ENCODE data around the gene ASXL3. TPM values are rescaled to one million over a fixed set of nuclear protein-coding genes. Genes with fewer than 3 reads are reported as not detected.

The ASXL3 gene
- polyA plus RNA-seq, 1 donor (not counting 4 experiments of a cell fraction or from before 2014, with no cell fraction given), result not detected

DNA sequence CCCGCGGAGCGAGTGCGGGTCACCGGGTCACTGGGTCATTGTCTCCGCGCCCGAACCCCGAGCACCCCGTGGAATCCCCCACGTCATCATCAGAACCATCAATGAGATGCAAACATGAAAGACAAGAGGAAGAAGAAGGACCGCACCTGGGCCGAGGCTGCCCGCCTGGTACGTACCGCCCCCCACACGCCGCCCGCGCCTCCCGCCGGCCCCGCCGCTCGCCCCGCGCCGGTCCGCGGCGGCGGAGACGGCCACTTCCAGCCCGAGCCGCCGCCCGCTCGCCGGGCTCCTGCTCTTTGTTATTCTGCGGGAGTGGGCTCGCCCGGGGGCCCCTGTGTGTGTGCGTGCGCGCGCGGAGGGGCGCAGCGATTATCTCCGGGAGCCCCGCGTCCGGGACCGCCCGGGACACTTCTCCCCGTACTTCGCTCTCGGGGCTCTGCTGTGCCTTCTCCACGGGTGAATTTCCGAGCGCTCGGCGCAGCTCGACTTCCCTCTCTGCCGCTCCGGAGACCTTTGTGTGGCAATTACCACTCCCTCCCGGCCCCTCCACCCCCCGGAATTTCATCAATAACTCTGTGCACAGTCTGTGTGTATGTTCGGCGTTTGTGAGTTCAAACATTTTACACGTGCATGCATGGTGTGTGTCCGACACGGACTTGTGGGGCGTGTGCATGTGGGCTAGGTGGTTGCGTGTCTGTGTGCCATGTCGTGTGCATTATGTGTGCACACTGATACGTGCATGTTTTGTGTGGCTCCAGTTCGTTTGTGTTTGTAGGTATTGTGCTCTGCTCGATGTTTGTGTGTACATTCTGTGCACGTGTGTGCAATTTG is 714 bp downstream of the ASXL3 start:
- Histone ChIP-seq H4K20me1 (ENCODE audit: control insufficient read depth, extremely low read depth, insufficient read depth, low read length) (no peaks in the 10 kb centered on the region), H3K9ac (ENCODE audit: control insufficient read depth, extremely low read depth, insufficient read depth, low read length) (no peak overlapping the region), H3K36me3 (ENCODE audit: control insufficient read depth in 2 of 2, extremely low read depth in 1 of 2, insufficient read depth in 2 of 2, low read length in 2 of 2) (no peaks in the 10 kb centered on the region), H3K79me2 (ENCODE audit: control insufficient read depth, insufficient read depth, low read length) (no peaks in the 10 kb centered on the region), H3K9me1 (ENCODE audit: control insufficient read depth, extremely low read depth, insufficient read depth, low read length) (peaks cover 2% of the 10 kb centered on the region), H3K9me3 (ENCODE audit: control insufficient read depth, low read depth, low read length) (no peaks in the 10 kb centered on the region), H3K27ac (ENCODE audit: control insufficient read depth, insufficient read depth, low read length) (no peak overlapping the region), H3K4me3 (ENCODE audit: control insufficient read depth in 2 of 3, extremely low read depth in 1 of 3, insufficient read depth in 2 of 3, low read depth in 1 of 3, low read length in 3 of 3) (peak overlapping the region; percentile 12 to 62 (median 44)), H3K27me3 (ENCODE audit: control insufficient read depth, extremely low read depth, insufficient read depth, low read length) (peaks cover 32% of the 10 kb centered on the region), H3K4me1 (ENCODE audit: control insufficient read depth, extremely low read depth, insufficient read depth, low read length) (peaks cover 8% of the 10 kb centered on the region), H3K4me2 (ENCODE audit: control insufficient read depth, extremely low read depth, insufficient read depth, low read depth, low read length) (peak overlapping the region; percentile 78), H2AFZ (ENCODE audit: control insufficient read depth, low read length) (peak overlapping the region; percentile 60)
- dilution Hi-C loops (cut with MboI; ENCODE audit: extremely low pct_ligation_motif_present, low sequenced_read_pairs), result no loop called here
- FAIRE-seq (no peak), DNase-seq (ENCODE audit: low read depth, low spot score) (no peak)
- TF ChIP-seq, protein P1, sequence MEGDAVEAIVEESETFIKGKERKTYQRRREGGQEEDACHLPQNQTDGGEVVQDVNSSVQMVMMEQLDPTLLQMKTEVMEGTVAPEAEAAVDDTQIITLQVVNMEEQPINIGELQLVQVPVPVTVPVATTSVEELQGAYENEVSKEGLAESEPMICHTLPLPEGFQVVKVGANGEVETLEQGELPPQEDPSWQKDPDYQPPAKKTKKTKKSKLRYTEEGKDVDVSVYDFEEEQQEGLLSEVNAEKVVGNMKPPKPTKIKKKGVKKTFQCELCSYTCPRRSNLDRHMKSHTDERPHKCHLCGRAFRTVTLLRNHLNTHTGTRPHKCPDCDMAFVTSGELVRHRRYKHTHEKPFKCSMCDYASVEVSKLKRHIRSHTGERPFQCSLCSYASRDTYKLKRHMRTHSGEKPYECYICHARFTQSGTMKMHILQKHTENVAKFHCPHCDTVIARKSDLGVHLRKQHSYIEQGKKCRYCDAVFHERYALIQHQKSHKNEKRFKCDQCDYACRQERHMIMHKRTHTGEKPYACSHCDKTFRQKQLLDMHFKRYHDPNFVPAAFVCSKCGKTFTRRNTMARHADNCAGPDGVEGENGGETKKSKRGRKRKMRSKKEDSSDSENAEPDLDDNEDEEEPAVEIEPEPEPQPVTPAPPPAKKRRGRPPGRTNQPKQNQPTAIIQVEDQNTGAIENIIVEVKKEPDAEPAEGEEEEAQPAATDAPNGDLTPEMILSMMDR (optimal IDR thresholded peaks at IDR 0.05 in 1 of 3, IDR thresholded peaks at IDR 0.05 in 1 of 3, conservative IDR thresholded peaks at IDR 0.05 in 1 of 3; ENCODE audit: extremely low read depth in 1 of 3, insufficient read depth in 2 of 3, low read length in 3 of 3), result no peak
- peak; percentile 99 for TF ChIP-seq EZH2 (IDR thresholded peaks at IDR 0.05; ENCODE audit: low read length)

- Histone ChIP-seq H3K9ac (ENCODE audit: control insufficient read depth, extremely low read depth, insufficient read depth, low read length) (no peak overlapping the region), H3K4me1 (ENCODE audit: control insufficient read depth, extremely low read depth, insufficient read depth, low read length) (peaks cover 8% of the 10 kb centered on the region), H3K27me3 (ENCODE audit: control insufficient read depth, extremely low read depth, insufficient read depth, low read length) (peaks cover 32% of the 10 kb centered on the region), H4K20me1 (ENCODE audit: control insufficient read depth, extremely low read depth, insufficient read depth, low read length) (no peaks in the 10 kb centered on the region), H3K27ac (ENCODE audit: control insufficient read depth, insufficient read depth, low read length) (no peak overlapping the region), H3K4me2 (ENCODE audit: control insufficient read depth, extremely low read depth, insufficient read depth, low read depth, low read length) (peak overlapping the region; percentile 78), H3K79me2 (ENCODE audit: control insufficient read depth, insufficient read depth, low read length) (no peaks in the 10 kb centered on the region), H2AFZ (ENCODE audit: control insufficient read depth, low read length) (peak overlapping the region; percentile 60), H3K9me3 (ENCODE audit: control insufficient read depth, low read depth, low read length) (no peaks in the 10 kb centered on the region), H3K4me3 (ENCODE audit: control insufficient read depth in 2 of 3, extremely low read depth in 1 of 3, insufficient read depth in 2 of 3, low read depth in 1 of 3, low read length in 3 of 3) (peak overlapping the region in 2 of 3 experiments; percentile 44 to 62), H3K36me3 (ENCODE audit: control insufficient read depth in 2 of 2, extremely low read depth in 1 of 2, insufficient read depth in 2 of 2, low read length in 2 of 2) (no peaks in the 10 kb centered on the region), H3K9me1 (ENCODE audit: control insufficient read depth, extremely low read depth, insufficient read depth, low read length) (peaks cover 2% of the 10 kb centered on the region)
- FAIRE-seq (no peak), DNase-seq (ENCODE audit: low read depth, low spot score) (no peak)
- dilution Hi-C loops (cut with MboI; ENCODE audit: extremely low pct_ligation_motif_present, low sequenced_read_pairs), result no loop called here
- TF ChIP-seq EZH2 (IDR thresholded peaks at IDR 0.05; ENCODE audit: low read length), result no peak
- TF ChIP-seq, protein P1 (optimal IDR thresholded peaks at IDR 0.05 in 1 of 3, IDR thresholded peaks at IDR 0.05 in 1 of 3, conservative IDR thresholded peaks at IDR 0.05 in 1 of 3; ENCODE audit: extremely low read depth in 1 of 3, insufficient read depth in 2 of 3, low read length in 3 of 3), result no peak
These were observed 1.6 kb downstream of the ASXL3 start for GRCh38 chr18:33579349-33580215.
